HEK293 (cell line): ENCODE measurements around the gene EBF4.

Experiments
- CTCF ChIA-PET: fragments of 350-600 bp; formaldehyde crosslinking; extraction: SDS; loops from one replicate; lab custom pipeline; 2021; ENCODE audit warnings: antibody characterized with exemption; lab: Yijun Ruan, JAX
- POLR2A ChIA-PET: fragments of 300-600 bp; formaldehyde crosslinking; extraction: SDS; loops from one replicate; lab custom pipeline; 2020; ENCODE audit warnings: antibody characterized with exemption, inconsistent platforms; lab: Yijun Ruan, JAX
- H3K27ac ChIP-seq: fragments of 200-500 bp; sonication (Bioruptor generic); 2 replicates; pipeline ENCODE4 v1.5.1; 2014; ENCODE audit warnings: low read depth, low read length, control low read depth, inconsistent platforms; ENCODE audit errors: extremely low read depth
- H3K36me3 ChIP-seq, 2 experiments: fragments of 200-500 bp in 1 of 2; sonication (Bioruptor generic) in 1 of 2; 1 replicate in 1 of 2; 2 replicates in 1 of 2; pipeline ENCODE4 v1.5.1; 2014 to 2017; ENCODE audit warnings: inconsistent platforms in 2 of 2, low read length in 2 of 2; ENCODE audit not compliant: control insufficient read depth in 2 of 2, insufficient read depth in 1 of 2
- H3K4me1 ChIP-seq: fragments of 200-500 bp; sonication (Bioruptor generic); 2 replicates; pipeline ENCODE4 v1.5.1; 2014; ENCODE audit warnings: mild to moderate bottlenecking, low read length, inconsistent platforms; ENCODE audit not compliant: control insufficient read depth, insufficient read depth
- H3K4me3 ChIP-seq: 2 replicates; pipeline ENCODE4 v1.5.1; 2011; ENCODE audit warnings: low read depth, mild to moderate bottlenecking, control low read depth, low read length, moderate library complexity
- H3K9me3 ChIP-seq: fragments of 200-500 bp; sonication (Bioruptor generic); 2 replicates; pipeline ENCODE4 v1.5.1; 2014; ENCODE audit warnings: low read depth, low read length, inconsistent platforms; ENCODE audit not compliant: control insufficient read depth, insufficient read depth
- KLF8 ChIP-seq: fragments of 450-650 bp; formaldehyde crosslinking; IDR thresholded peaks from 2 replicates; pipeline ENCODE4 v1.5.1; 2016; ENCODE audit warnings: missing biosample characterization, missing genetic modification characterization
- ZBTB17 ChIP-seq: fragments of 450-650 bp; formaldehyde crosslinking; IDR thresholded peaks from 2 replicates; pipeline ENCODE4 v1.5.1; 2016; ENCODE audit warnings: missing biosample characterization, missing genetic modification characterization
- ZNF121 ChIP-seq: fragments of 450-650 bp; formaldehyde crosslinking; IDR thresholded peaks from 2 replicates; pipeline ENCODE4 v1.5.1; 2016; ENCODE audit warnings: missing biosample characterization, missing genetic modification characterization
- ZNF302 ChIP-seq: fragments of 450-650 bp; formaldehyde crosslinking; IDR thresholded peaks from 2 replicates; pipeline ENCODE4 v1.5.1; 2016; ENCODE audit warnings: missing biosample characterization, missing genetic modification characterization, low read depth
- ZNF560 ChIP-seq: fragments of 450-650 bp; formaldehyde crosslinking; IDR thresholded peaks from 2 replicates; pipeline ENCODE4 v1.5.1; 2017; ENCODE audit warnings: missing biosample characterization, missing genetic modification characterization, borderline replicate concordance
- ZNF571 ChIP-seq: fragments of 450-650 bp; formaldehyde crosslinking; IDR thresholded peaks from 2 replicates; pipeline ENCODE4 v1.5.0; 2017; ENCODE audit warnings: missing biosample characterization, missing genetic modification characterization
- TF ChIP-seq, protein P1 (sequence below): fragments of 450-650 bp; formaldehyde crosslinking; IDR thresholded peaks from 2 replicates; pipeline ENCODE4 v1.5.1; 2016; ENCODE audit warnings: missing biosample characterization, missing genetic modification characterization
- TF ChIP-seq, protein P2 (sequence below): fragments of 450-650 bp; formaldehyde crosslinking; IDR thresholded peaks from 2 replicates; pipeline ENCODE4 v1.5.1; 2017; ENCODE audit warnings: missing biosample characterization, missing genetic modification characterization
- TF ChIP-seq, protein P3 (sequence below): fragments of 450-650 bp; formaldehyde crosslinking; IDR thresholded peaks from 2 replicates; pipeline ENCODE4 v1.5.1; 2016; ENCODE audit warnings: missing biosample characterization, missing genetic modification characterization
- TF ChIP-seq, protein P4 (sequence below): fragments of 450-650 bp; formaldehyde crosslinking; IDR thresholded peaks from 2 replicates; pipeline ENCODE4 v1.5.1; 2017; ENCODE audit warnings: missing biosample characterization, missing genetic modification characterization
- TF ChIP-seq, protein P5 (sequence below): fragments of 450-650 bp; formaldehyde crosslinking; IDR thresholded peaks from 2 replicates; pipeline ENCODE4 v1.5.1; 2017; ENCODE audit warnings: missing biosample characterization, mild to moderate bottlenecking, missing genetic modification characterization, moderate library complexity
- TF ChIP-seq, protein P6 (sequence below): fragments of 450-650 bp; formaldehyde crosslinking; IDR thresholded peaks from 2 replicates; pipeline ENCODE4 v1.5.1; 2016; ENCODE audit warnings: missing biosample characterization, missing genetic modification characterization

EBF4 gene

DNA sequence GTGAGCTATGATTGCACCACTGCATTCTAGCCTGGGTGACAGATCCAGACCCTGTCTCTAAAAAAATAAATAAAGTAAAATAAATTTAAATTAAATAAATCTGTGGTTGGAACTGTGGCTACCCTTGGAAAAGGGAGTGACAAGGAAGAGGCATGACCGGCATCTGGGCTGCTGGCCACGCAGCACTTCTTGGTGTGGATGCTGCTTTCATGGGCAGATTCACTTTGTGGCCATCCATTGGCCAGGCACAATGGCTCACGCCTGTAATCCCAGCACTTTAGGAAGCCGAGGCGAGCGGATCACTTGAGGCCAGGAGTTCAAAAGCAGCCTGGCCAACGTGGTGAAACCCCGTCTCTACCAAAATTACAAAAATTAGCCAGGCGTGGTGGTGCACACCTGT lies 16.1 kb downstream of the EBF4 start:
- Histone ChIP-seq H3K9me3 (no peaks in the 10 kb centered on the region), H3K36me3 (peaks cover 0 to 13% of the 10 kb centered on the region in 2 experiments; a peak in 1 of 3 replicates), H3K4me1 (peaks cover 4% of the 10 kb centered on the region; the same call in 1 of the 2 replicates), H3K27ac (no peak overlapping the region), H3K4me3 (no peak overlapping the region)
- ChIA-PET POLR2A (no interaction called here), CTCF (interaction anchor here (0.7 to 1.2 kb wide), 2 partner anchors 44 to 789 kb away, joined by 3 read pairs; no protein-coding TSS in a partner anchor)
- TF ChIP-seq, protein P1, sequence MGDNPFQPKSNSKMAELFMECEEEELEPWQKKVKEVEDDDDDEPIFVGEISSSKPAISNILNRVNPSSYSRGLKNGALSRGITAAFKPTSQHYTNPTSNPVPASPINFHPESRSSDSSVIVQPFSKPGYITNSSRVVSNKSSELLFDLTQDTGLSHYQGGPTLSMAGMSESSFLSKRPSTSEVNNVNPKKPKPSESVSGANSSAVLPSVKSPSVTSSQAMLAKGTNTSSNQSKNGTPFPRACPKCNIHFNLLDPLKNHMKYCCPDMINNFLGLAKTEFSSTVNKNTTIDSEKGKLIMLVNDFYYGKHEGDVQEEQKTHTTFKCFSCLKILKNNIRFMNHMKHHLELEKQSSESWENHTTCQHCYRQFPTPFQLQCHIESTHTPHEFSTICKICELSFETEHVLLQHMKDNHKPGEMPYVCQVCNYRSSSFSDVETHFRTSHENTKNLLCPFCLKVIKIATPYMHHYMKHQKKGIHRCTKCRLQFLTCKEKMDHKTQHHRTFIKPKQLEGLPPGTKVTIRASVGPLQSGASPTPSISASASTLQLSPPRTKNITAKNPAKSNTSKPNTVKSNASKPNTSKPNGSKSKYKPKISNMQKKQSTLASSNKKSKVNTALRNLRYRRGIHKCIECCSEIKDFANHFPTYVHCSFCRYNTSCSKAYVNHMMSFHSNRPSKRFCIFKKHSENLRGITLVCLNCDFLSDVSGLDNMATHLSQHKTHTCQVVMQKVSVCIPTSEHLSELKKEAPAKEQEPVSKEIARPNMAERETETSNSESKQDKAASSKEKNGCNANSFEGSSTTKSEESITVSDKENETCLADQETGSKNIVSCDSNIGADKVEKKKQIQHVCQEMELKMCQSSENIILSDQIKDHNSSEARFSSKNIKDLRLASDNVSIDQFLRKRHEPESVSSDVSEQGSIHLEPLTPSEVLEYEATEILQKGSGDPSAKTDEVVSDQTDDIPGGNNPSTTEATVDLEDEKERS (tag by site-specific recombination) = no peak
- no peak for TF ChIP-seq ZNF302 (tag by site-specific recombination)
- no peak for TF ChIP-seq ZNF571 (tag by site-specific recombination)
- TF ChIP-seq ZNF121 (tag by site-specific recombination) = no peak
- TF ChIP-seq, protein P2, sequence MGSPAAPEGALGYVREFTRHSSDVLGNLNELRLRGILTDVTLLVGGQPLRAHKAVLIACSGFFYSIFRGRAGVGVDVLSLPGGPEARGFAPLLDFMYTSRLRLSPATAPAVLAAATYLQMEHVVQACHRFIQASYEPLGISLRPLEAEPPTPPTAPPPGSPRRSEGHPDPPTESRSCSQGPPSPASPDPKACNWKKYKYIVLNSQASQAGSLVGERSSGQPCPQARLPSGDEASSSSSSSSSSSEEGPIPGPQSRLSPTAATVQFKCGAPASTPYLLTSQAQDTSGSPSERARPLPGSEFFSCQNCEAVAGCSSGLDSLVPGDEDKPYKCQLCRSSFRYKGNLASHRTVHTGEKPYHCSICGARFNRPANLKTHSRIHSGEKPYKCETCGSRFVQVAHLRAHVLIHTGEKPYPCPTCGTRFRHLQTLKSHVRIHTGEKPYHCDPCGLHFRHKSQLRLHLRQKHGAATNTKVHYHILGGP (tag by site-specific recombination) = no peak
- TF ChIP-seq, protein P3, sequence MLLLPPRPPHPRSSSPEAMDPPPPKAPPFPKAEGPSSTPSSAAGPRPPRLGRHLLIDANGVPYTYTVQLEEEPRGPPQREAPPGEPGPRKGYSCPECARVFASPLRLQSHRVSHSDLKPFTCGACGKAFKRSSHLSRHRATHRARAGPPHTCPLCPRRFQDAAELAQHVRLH = no peak
- TF ChIP-seq, protein P4, sequence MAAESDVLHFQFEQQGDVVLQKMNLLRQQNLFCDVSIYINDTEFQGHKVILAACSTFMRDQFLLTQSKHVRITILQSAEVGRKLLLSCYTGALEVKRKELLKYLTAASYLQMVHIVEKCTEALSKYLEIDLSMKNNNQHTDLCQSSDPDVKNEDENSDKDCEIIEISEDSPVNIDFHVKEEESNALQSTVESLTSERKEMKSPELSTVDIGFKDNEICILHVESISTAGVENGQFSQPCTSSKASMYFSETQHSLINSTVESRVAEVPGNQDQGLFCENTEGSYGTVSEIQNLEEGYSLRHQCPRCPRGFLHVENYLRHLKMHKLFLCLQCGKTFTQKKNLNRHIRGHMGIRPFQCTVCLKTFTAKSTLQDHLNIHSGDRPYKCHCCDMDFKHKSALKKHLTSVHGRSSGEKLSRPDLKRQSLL (tag by site-specific recombination) = no peak
- no peak for TF ChIP-seq ZBTB17 (tag by site-specific recombination)
- TF ChIP-seq KLF8 = no peak
- no peak for TF ChIP-seq ZNF560 (tag by site-specific recombination)
- TF ChIP-seq, protein P5, sequence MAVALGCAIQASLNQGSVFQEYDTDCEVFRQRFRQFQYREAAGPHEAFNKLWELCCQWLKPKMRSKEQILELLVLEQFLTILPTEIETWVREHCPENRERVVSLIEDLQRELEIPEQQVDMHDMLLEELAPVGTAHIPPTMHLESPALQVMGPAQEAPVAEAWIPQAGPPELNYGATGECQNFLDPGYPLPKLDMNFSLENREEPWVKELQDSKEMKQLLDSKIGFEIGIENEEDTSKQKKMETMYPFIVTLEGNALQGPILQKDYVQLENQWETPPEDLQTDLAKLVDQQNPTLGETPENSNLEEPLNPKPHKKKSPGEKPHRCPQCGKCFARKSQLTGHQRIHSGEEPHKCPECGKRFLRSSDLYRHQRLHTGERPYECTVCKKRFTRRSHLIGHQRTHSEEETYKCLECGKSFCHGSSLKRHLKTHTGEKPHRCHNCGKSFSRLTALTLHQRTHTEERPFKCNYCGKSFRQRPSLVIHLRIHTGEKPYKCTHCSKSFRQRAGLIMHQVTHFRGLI (tag by site-specific recombination) = no peak
- TF ChIP-seq, protein P6, sequence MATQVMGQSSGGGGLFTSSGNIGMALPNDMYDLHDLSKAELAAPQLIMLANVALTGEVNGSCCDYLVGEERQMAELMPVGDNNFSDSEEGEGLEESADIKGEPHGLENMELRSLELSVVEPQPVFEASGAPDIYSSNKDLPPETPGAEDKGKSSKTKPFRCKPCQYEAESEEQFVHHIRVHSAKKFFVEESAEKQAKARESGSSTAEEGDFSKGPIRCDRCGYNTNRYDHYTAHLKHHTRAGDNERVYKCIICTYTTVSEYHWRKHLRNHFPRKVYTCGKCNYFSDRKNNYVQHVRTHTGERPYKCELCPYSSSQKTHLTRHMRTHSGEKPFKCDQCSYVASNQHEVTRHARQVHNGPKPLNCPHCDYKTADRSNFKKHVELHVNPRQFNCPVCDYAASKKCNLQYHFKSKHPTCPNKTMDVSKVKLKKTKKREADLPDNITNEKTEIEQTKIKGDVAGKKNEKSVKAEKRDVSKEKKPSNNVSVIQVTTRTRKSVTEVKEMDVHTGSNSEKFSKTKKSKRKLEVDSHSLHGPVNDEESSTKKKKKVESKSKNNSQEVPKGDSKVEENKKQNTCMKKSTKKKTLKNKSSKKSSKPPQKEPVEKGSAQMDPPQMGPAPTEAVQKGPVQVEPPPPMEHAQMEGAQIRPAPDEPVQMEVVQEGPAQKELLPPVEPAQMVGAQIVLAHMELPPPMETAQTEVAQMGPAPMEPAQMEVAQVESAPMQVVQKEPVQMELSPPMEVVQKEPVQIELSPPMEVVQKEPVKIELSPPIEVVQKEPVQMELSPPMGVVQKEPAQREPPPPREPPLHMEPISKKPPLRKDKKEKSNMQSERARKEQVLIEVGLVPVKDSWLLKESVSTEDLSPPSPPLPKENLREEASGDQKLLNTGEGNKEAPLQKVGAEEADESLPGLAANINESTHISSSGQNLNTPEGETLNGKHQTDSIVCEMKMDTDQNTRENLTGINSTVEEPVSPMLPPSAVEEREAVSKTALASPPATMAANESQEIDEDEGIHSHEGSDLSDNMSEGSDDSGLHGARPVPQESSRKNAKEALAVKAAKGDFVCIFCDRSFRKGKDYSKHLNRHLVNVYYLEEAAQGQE = no peak
